Spleen (tissue), 11 donors: ENCODE results near the gene FSTL3. TPM values are rescaled to one million over a fixed set of nuclear protein-coding genes. Genes with fewer than 3 reads are reported as not detected.
A peak's percentile ranks its signal among the peaks of the same experiment; 100 is the strongest.

Experiments used
- DNase-seq: peaks from one replicate; pipeline ENCODE4 v3.0.0-alpha.2; 2020
- H3K27ac ChIP-seq, 8 donors: fragments of 200-600 bp; sonication (generic) in 7 of 8; 1 replicate in 4 of 8; 2 replicates in 4 of 8; pipeline versions ENCODE4 v1.5.0 to v1.8.0; 2016 to 2021; ENCODE audit warnings: inconsistent platforms in 4 of 8, mild to moderate bottlenecking in 4 of 8, moderate library complexity in 1 of 8
- H3K27me3 ChIP-seq, 7 donors: fragments of 200-600 bp; sonication (generic) in 6 of 7; replicated peaks in 1 of 7; 1 replicate in 4 of 7; 2 replicates in 3 of 7; pipeline versions ENCODE4 v1.5.0 to v1.8.0; 2016 to 2021; ENCODE audit warnings: inconsistent platforms in 3 of 7, mild to moderate bottlenecking in 1 of 7
- H3K36me3 ChIP-seq, 6 donors: fragments of 200-600 bp; sonication (generic) in 5 of 6; 1 replicate in 4 of 6; 2 replicates in 2 of 6; pipeline versions ENCODE4 v1.5.0 to v1.8.0; 2016 to 2021; ENCODE audit warnings: inconsistent platforms in 2 of 6
- H3K4me1 ChIP-seq, 6 donors: fragments of 200-600 bp; sonication (generic) in 5 of 6; 1 replicate in 3 of 6; 2 replicates in 3 of 6; pipeline versions ENCODE4 v1.5.0 to v1.8.0; 2016 to 2021; ENCODE audit warnings: inconsistent platforms in 3 of 6
- H3K4me3 ChIP-seq, 8 donors: fragments of 200-600 bp; sonication (generic) in 7 of 8; 1 replicate in 4 of 8; 2 replicates in 4 of 8; pipeline versions ENCODE4 v1.5.0 to v1.8.0; 2016 to 2021; ENCODE audit warnings: inconsistent platforms in 4 of 8, mild to moderate bottlenecking in 4 of 8, moderate library complexity in 2 of 8
- H3K9me3 ChIP-seq, 8 donors: fragments of 200-600 bp; sonication (generic) in 7 of 8; 1 replicate in 4 of 8; 2 replicates in 4 of 8; pipeline versions ENCODE4 v1.5.0 to v1.8.0; 2016 to 2021; ENCODE audit warnings: inconsistent platforms in 4 of 8
- CTCF ChIP-seq, 11 experiments: fragments of 200-600 bp in 7 of 11; fragments of 450-650 bp in 4 of 11; sonication (generic) in 4 of 11; IDR thresholded peaks in 8 of 11; conservative IDR thresholded peaks in 3 of 11; 1 replicate in 7 of 11; 2 replicates in 4 of 11; pipeline versions ENCODE4 v1.4.0 to v1.8.0; 2016 to 2021; ENCODE audit warnings: antibody characterized with exemption in 11 of 11, inconsistent platforms in 4 of 11, mild to moderate bottlenecking in 1 of 11
- POLR2A ChIP-seq, 3 donors: fragments of 450-650 bp; IDR thresholded peaks; one replicate each; pipeline ENCODE4 v1.5.1; 2017; ENCODE audit warnings: antibody characterized with exemption in 3 of 3, mild to moderate bottlenecking in 1 of 3
- POLR2AphosphoS5 ChIP-seq, 3 donors: sonication (generic); formaldehyde crosslinking; IDR thresholded peaks; one replicate each; pipeline ENCODE4 v1.5.1; 2017; ENCODE audit warnings: antibody characterized with exemption in 3 of 3
- WGBS, 5 donors: extraction: QIAGEN DNeasy Blood & Tissue Kit in 3 of 5; methylation state at CpG; one replicate each; pipeline versions ENCODE4 v1.1.5 to v1.1.7; 2013 to 2018; 5-methylcytosine and 5-hydroxymethylcytosine counted together
- intact Hi-C: fragments of 100-400 bp; cut with DNase I; formaldehyde crosslinking; loops from one replicate; pipeline ENCODE4 v1.15.0; 2023; ENCODE audit warnings: low total_unique reads
- polyA plus RNA-seq, 3 donors: library from polyadenylated mRNA; stranded (reverse); fragments of 200-250 nt; gene quantifications; one replicate each; pipeline ENCODE4 v1.2.1, GENCODE V29; 2013
- total RNA-seq, 7 donors: library from RNA; depleted of rRNA in 3 of 7; stranded (reverse); fragments of >200 nt in 3 of 7; fragmentation: NEBNext Ultra II Directional in 4 of 7; extraction: Animal tissue kit (Norgen Biotek cat#: 25700) in 4 of 7; gene quantifications; one replicate each; pipeline versions ENCODE4 v1.1.0 to v1.2.1, GENCODE V29; 2016 to 2021
- donor health status: healthy with polysubstance abuse.
- donor health status: DM: no; HTN: no; CAD: no; lungs with moderate emphysema.
- donor health status: DM: no; HTN: no; CAD: no.
- donor health status: Bipolar disorder and iron deficiency.
- donor health status: healthy.
- donor health status: DM: no; HTN: no; CAD: no.
- donor health status: DM: yes; HTN: yes; CAD: no.

The FSTL3 gene
- total and polyA plus RNA-seq, 10 donors, result 5.6 to 43.4 (median 15.3) TPM

- H3K4me1 ChIP-seq, result peaks cover 8 to 59% (median 38%) of the 10 kb centered on the region in 6 donors
- peak overlapping the region in 6 of 8 donors; percentile 51 to 81 (median 72) for H3K27ac ChIP-seq
- peaks cover 0 to 10% (median 8%) of the 10 kb centered on the region in 8 donors for H3K9me3 ChIP-seq
- TF ChIP-seq POLR2A (IDR thresholded peaks at IDR 0.05) (no peak), POLR2AphosphoS5 (IDR thresholded peaks at IDR 0.05) (peak; percentile 29 to 71 (median 65)), CTCF (IDR thresholded peaks at IDR 0.05 in 8 of 11, conservative IDR thresholded peaks at IDR 0.05 in 3 of 11) (no peak)
- peak overlapping the region in 5 of 8 donors; percentile 0 to 46 (median 13) for H3K4me3 ChIP-seq
- intact Hi-C loops, result no loop called here
- WGBS, 5 donors, result 25 to 60% (median 25%) methylated on average over 10 to 54 of the region's 54 CpGs
- peaks cover 0 to 55% (median 18%) of the 10 kb centered on the region in 7 donors for H3K27me3 ChIP-seq
- DNase-seq, result no peak
- H3K36me3 ChIP-seq, result peaks cover 0 to 6% (median 0%) of the 10 kb centered on the region in 6 donors
Measured at GRCh38 chr19:718991-719512, 42.9 kb downstream of the FSTL3 start.

GRCh38 chr19:719636-720344 lies 43.6 kb downstream of the FSTL3 start:
- Histone ChIP-seq H3K36me3 (peaks cover 0 to 6% (median 0%) of the 10 kb centered on the region in 6 donors), H3K4me1 (peaks cover 8 to 59% (median 38%) of the 10 kb centered on the region in 6 donors), H3K27ac (peak overlapping the region in 6 of 8 donors; percentile 51 to 81 (median 72)), H3K9me3 (peaks cover 0 to 10% (median 8%) of the 10 kb centered on the region in 8 donors), H3K4me3 (peak overlapping the region in 6 of 8 donors; percentile 0 to 46 (median 14)), H3K27me3 (peaks cover 0 to 55% (median 18%) of the 10 kb centered on the region in 7 donors)
- TF ChIP-seq CTCF (IDR thresholded peaks at IDR 0.05 in 8 of 11, conservative IDR thresholded peaks at IDR 0.05 in 3 of 11) (no peak), POLR2AphosphoS5 (IDR thresholded peaks at IDR 0.05) (no peak), POLR2A (IDR thresholded peaks at IDR 0.05) (no peak)
- intact Hi-C loops, result no loop called here
- DNase-seq, result no peak
- WGBS, 5 donors, result 11 to 18% (median 13%) methylated on average over 33 to 79 of the region's 79 CpGs

GRCh38 chr19:720345-721160 lies 44.4 kb downstream of the FSTL3 start:
- peak overlapping the region in 2 of 8 donors; percentile 13 to 46 for H3K4me3 ChIP-seq
- H3K27ac ChIP-seq, result peak overlapping the region; percentile 38 to 74 (median 64)

More at GRCh38 chr19:720345-721160, 44.4 kb downstream of the FSTL3 start:
- H3K4me1 ChIP-seq, result peaks cover 8 to 59% (median 38%) of the 10 kb centered on the region in 6 donors
- H3K9me3 ChIP-seq, result peaks cover 0 to 5% (median 3%) of the 10 kb centered on the region in 8 donors
- intact Hi-C loops, result no loop called here
- WGBS, 5 donors, result 23 to 36% (median 29%) methylated on average over 10 to 52 of the region's 58 CpGs
- peaks cover 0 to 55% (median 18%) of the 10 kb centered on the region in 7 donors for H3K27me3 ChIP-seq
- H3K36me3 ChIP-seq, result peaks cover 0 to 2% (median 0%) of the 10 kb centered on the region in 6 donors
- DNase-seq, result no peak
- TF ChIP-seq POLR2AphosphoS5 (IDR thresholded peaks at IDR 0.05) (peak in 1 of 3 donors; percentile 33), CTCF (IDR thresholded peaks at IDR 0.05 in 8 of 11, conservative IDR thresholded peaks at IDR 0.05 in 3 of 11) (no peak)
